ENCODE data around the gene C18orf54. TPM values are rescaled to one million over a fixed set of nuclear protein-coding genes. Genes with fewer than 3 reads are reported as not detected.

Gene C18orf54
- polyA plus RNA-seq, 1 donor from 2014 or later = 0.99 TPM

- peaks cover 1% of the 10 kb centered on the region for H3K36me3 Mint-ChIP-seq
- H3K4me1 Mint-ChIP-seq = no peaks in the 10 kb centered on the region
- peaks cover 0 to 3% (median 0%) of the 10 kb centered on the region in 3 donors for H3K9me3 Mint-ChIP-seq
- H3K27me3 Mint-ChIP-seq = peaks cover 4% of the 10 kb centered on the region
- H3K4me3 Mint-ChIP-seq = no peak overlapping the region
- H3K27ac Mint-ChIP-seq = no peak overlapping the region
Measured at GRCh38 chr18:54411781-54412180, 54.1 kb downstream of the C18orf54 start.

DNA sequence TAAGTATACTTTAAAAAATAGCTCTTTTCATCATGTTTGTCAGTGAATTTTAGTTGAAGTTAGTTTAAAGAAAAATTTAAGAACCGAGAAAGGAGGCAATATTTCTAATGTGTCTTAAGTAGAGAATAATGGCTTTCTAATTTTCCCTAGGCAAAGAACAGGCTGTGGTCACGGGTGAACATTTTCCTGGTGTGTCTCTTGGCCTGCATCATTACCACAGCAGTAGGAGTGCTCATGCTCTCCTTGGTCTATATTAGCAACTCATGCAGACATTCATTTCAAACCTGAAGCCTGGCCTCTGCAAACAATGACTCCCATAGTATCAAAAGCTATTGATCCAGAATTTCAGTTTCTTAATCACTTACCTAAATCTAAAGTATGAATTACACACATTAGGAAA lies 57.4 kb downstream of the C18orf54 start:
- peaks cover 0 to 5% (median 0%) of the 10 kb centered on the region in 3 donors for H3K9me3 Mint-ChIP-seq
- no peaks in the 10 kb centered on the region for H3K27me3 Mint-ChIP-seq
- no peak overlapping the region for H3K4me3 Mint-ChIP-seq
- no peak overlapping the region for H3K27ac Mint-ChIP-seq
- no peaks in the 10 kb centered on the region for H3K36me3 Mint-ChIP-seq
- H3K4me1 Mint-ChIP-seq = no peaks in the 10 kb centered on the region

DNA sequence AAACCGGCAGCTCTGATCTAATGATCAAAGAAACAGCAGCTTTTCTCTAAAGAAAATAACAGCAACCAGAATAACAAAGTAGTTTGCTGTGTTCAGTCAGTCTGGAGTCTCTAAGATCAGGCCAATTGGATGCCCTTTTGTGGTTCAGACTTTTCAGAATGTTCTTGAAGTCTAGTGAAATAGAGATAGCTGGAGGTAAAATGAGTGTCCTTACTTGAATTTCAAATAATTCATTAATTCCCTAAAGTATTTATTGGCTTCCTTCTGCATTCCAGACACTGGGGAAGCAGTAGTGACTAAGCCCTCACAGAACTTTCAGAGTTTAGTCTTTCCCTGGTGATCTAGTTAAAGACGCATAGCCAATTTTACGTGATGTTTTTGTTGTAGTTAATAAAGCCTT lies 58.7 kb downstream of the C18orf54 start:
- Mint-ChIP-seq H3K9me3 (peaks cover 0 to 5% (median 0%) of the 10 kb centered on the region in 3 donors), H3K4me1 (no peaks in the 10 kb centered on the region), H3K36me3 (no peaks in the 10 kb centered on the region), H3K27me3 (no peaks in the 10 kb centered on the region), H3K27ac (no peak overlapping the region), H3K4me3 (no peak overlapping the region)

- Mint-ChIP-seq H3K4me3 (no peak overlapping the region), H3K27me3 (peaks cover 2% of the 10 kb centered on the region), H3K27ac (no peak overlapping the region), H3K9me3 (peaks cover 0 to 3% (median 0%) of the 10 kb centered on the region in 3 donors), H3K36me3 (no peaks in the 10 kb centered on the region), H3K4me1 (no peaks in the 10 kb centered on the region)
Measured at GRCh38 chr18:54423831-54424230, 66.1 kb downstream of the C18orf54 start.

DNA sequence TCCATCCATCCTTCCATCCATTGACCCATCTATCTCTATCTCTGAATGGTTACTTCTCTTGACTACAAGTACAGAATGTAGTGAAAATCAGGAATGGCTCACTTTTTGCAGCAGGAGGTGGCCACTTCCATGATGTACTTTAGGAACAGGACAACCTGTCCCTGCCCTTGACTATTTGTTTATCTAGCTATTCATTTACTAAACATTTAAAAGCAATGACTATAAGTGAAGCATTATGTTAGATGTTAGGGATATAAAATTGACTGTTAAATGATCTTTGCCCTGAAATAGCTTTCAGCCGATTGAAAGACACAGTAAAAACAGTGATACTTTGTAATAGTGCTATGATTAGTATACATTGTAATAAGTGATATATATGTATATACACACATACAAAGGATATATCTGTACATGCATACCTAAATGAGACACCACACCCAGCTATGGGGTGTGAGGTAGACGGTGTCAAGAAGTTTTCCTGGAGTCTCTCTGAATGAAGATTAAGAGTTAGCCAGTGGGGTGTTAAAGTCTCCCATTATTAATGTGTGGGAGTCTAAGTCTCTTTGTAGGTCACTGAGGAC lies 68.5 kb downstream of the C18orf54 start:
- Mint-ChIP-seq H3K9me3 (no peaks in the 10 kb centered on the region), H3K4me3 (no peak overlapping the region)

More for the DNA sequence above, 68.5 kb downstream of the C18orf54 start:
- H3K36me3 Mint-ChIP-seq = no peaks in the 10 kb centered on the region
- H3K27me3 Mint-ChIP-seq = peaks cover 2% of the 10 kb centered on the region
- H3K27ac Mint-ChIP-seq = no peak overlapping the region
- H3K4me1 Mint-ChIP-seq = no peaks in the 10 kb centered on the region

Other genes with a start within 250 kb of the C18orf54 start
- gene MBD2, start 133.2 kb upstream of the C18orf54 start, polyA plus RNA-seq = 12.3 TPM
- 5.4 TPM for gene POLI, start 88.4 kb upstream of the C18orf54 start, polyA plus RNA-seq
- gene STARD6, start within 50 bp of the C18orf54 start, polyA plus RNA-seq = not detected
- gene DYNAP, start 233.3 kb downstream of the C18orf54 start, polyA plus RNA-seq = not detected